Smooth muscle cell (in vitro differentiated cells): ENCODE results near the gene UBE2B. TPM values are rescaled to one million over a fixed set of nuclear protein-coding genes. Genes with fewer than 3 reads are reported as not detected.
A peak's percentile ranks its signal among the peaks of the same experiment; 100 is the strongest.

ENCODE experiments used
- DNase-seq: peaks from one replicate; lab custom pipeline; 2025; ENCODE audit not compliant: unreplicated experiment; lab: John Stamatoyannopoulos, UW
- H2AFZ ChIP-seq: fragments of 200-600 bp; sonication (generic); 2 replicates; pipeline ENCODE4 v1.6.0; 2016; ENCODE audit warnings: antibody characterized with exemption, low read depth, mild to moderate bottlenecking
- H3F3A ChIP-seq: fragments of 200-600 bp; sonication (generic); 2 replicates; pipeline ENCODE4 v1.6.0; 2017; ENCODE audit warnings: antibody characterized with exemption, low read depth
- H3K27ac ChIP-seq: fragments of 200-600 bp; sonication (generic); 2 replicates; pipeline ENCODE4 v1.5.1; 2016; ENCODE audit warnings: low read depth, mild to moderate bottlenecking
- H3K27me3 ChIP-seq: fragments of 200-600 bp; sonication (generic); 2 replicates; pipeline ENCODE4 v1.6.1; 2016; ENCODE audit warnings: low read depth, mild to moderate bottlenecking
- H3K36me3 ChIP-seq: fragments of 200-600 bp; sonication (generic); 2 replicates; pipeline ENCODE4 v1.5.1; 2016; ENCODE audit warnings: low read depth
- H3K4me1 ChIP-seq: fragments of 200-600 bp; sonication (generic); 2 replicates; pipeline ENCODE4 v1.5.1; 2016; ENCODE audit warnings: low read depth
- H3K4me2 ChIP-seq: fragments of 200-600 bp; sonication (generic); 2 replicates; pipeline ENCODE4 v1.6.0; 2016; ENCODE audit warnings: mild to moderate bottlenecking
- H3K4me3 ChIP-seq: fragments of 200-600 bp; sonication (generic); 2 replicates; pipeline ENCODE4 v1.5.1; 2016; ENCODE audit warnings: mild to moderate bottlenecking
- H3K79me2 ChIP-seq: fragments of 200-600 bp; sonication (generic); 2 replicates; pipeline ENCODE4 v1.6.0; 2016; ENCODE audit warnings: low read depth, mild to moderate bottlenecking
- H3K9ac ChIP-seq: fragments of 200-600 bp; sonication (generic); 2 replicates; pipeline ENCODE4 v1.6.0; 2016; ENCODE audit warnings: low read depth
- H3K9me3 ChIP-seq: fragments of 200-600 bp; sonication (generic); replicated peaks from 2 replicates; pipeline ENCODE4 v1.5.1; 2016; ENCODE audit warnings: low read depth
- H4K20me1 ChIP-seq: fragments of 200-600 bp; sonication (generic); 2 replicates; pipeline ENCODE4 v1.6.0; 2016; ENCODE audit warnings: low read depth
- WGBS: methylation state at CpG from one replicate; pipeline ENCODE4 v1.1.7; 2016; ENCODE audit warnings: low lambda C conversion rate; 5-methylcytosine and 5-hydroxymethylcytosine counted together
- polyA plus RNA-seq: library from polyadenylated mRNA; unstranded; fragments of >200 nt; fragmentation: Nextera tagmentation; extraction: Ambion mirVana; gene quantifications from 2 replicates; pipeline ENCODE4 v1.2.1, GENCODE V29; 2016
- total RNA-seq: library from RNA; depleted of rRNA; stranded (reverse); fragments of >200 nt; gene quantifications from 2 replicates; pipeline ENCODE4 v1.2.3, GENCODE V29; 2014
- TF ChIP-seq, protein P1 (sequence below): fragments of 200-600 bp; sonication (generic); IDR thresholded peaks from 2 replicates; pipeline ENCODE4 v1.5.1; 2017; ENCODE audit warnings: borderline replicate concordance, mild to moderate bottlenecking, antibody characterized with exemption; ENCODE audit not compliant: insufficient read depth, poor library complexity, severe bottlenecking

The UBE2B gene
- total and polyA plus RNA-seq, 2 experiments from 2014 or later, result 60.6 to 86.8 TPM

DNA sequence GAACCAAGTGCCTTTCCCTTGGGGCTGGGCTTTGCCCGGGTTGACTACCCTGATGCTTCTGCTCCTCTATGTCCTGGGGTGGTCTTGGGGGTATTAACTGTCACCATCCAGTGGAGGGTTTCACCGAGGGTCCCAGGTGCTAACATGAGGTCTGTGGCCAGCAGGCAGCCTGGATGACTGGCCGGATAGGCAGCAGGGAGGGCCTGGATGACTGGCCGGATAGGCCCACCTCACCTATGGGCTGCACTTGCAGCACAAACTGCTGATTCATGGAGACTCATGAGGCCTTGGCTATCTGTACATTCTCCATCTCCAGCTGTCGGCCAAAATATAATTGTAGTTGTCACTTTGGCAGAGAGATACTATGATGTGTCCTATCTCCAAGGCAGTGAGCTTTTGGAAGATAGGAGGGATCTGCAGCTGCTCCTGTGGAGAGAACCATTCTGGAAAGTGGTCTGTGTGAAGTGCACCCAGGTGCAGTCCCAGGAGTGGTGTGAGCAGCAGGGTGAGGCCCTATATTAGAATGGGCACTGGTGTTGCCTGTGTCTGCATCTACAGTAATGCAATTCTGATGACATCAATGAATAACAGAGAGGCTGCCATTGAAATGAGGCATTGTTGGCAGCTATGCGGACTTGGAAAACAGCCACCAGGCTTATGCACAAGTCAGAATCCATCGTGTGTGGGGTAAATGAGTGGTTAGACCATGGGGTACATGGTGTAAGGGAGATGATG is 66.6 kb downstream of the UBE2B start:
- no peaks in the 10 kb centered on the region for H4K20me1 ChIP-seq
- peaks cover 9% of the 10 kb centered on the region for H3F3A ChIP-seq
- H3K9ac ChIP-seq, result peak overlapping the region; percentile 87
- no peaks in the 10 kb centered on the region for H3K36me3 ChIP-seq
- H3K4me2 ChIP-seq, result no peak overlapping the region
- TF ChIP-seq, protein P1, sequence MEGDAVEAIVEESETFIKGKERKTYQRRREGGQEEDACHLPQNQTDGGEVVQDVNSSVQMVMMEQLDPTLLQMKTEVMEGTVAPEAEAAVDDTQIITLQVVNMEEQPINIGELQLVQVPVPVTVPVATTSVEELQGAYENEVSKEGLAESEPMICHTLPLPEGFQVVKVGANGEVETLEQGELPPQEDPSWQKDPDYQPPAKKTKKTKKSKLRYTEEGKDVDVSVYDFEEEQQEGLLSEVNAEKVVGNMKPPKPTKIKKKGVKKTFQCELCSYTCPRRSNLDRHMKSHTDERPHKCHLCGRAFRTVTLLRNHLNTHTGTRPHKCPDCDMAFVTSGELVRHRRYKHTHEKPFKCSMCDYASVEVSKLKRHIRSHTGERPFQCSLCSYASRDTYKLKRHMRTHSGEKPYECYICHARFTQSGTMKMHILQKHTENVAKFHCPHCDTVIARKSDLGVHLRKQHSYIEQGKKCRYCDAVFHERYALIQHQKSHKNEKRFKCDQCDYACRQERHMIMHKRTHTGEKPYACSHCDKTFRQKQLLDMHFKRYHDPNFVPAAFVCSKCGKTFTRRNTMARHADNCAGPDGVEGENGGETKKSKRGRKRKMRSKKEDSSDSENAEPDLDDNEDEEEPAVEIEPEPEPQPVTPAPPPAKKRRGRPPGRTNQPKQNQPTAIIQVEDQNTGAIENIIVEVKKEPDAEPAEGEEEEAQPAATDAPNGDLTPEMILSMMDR, result no peak
- WGBS, result 83% methylated on average over 7 of the region's 7 CpGs
- H3K4me1 ChIP-seq, result peaks cover 6% of the 10 kb centered on the region
- no peak overlapping the region for H3K4me3 ChIP-seq
- H3K79me2 ChIP-seq, result no peaks in the 10 kb centered on the region
- DNase-seq, result no peak
- H3K27me3 ChIP-seq, result no peaks in the 10 kb centered on the region
- peak overlapping the region; percentile 97 for H3K27ac ChIP-seq
- H3K9me3 ChIP-seq, result no peaks in the 10 kb centered on the region
- H2AFZ ChIP-seq, result no peak overlapping the region

DNA sequence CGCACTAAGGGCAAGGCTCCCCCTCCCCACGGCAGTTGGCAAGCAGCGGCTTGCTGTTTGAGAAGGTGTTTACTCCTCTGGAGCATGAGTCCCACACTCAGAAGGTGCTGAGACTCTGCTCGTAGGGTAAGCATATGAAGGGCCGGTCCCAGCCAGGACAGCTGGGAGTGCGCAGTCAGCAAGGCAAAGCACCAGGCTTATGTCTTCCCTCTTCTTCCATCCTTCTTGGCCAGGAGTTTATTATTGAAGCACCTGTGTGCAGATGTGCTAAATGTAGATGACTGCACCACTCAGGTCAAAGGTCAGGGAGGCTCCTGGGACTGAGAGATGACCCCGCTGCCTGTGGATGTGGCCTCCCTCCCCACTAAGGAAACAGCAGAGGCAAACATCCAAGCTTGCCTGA is 67.4 kb downstream of the UBE2B start:
- Histone ChIP-seq H3K4me2 (no peak overlapping the region), H3K36me3 (no peaks in the 10 kb centered on the region), H3K9ac (no peak overlapping the region), H3K27ac (peak overlapping the region; percentile 27), H3K79me2 (no peaks in the 10 kb centered on the region), H3K27me3 (no peaks in the 10 kb centered on the region), H4K20me1 (no peaks in the 10 kb centered on the region), H3K4me1 (peaks cover 6% of the 10 kb centered on the region), H3F3A (peaks cover 9% of the 10 kb centered on the region), H3K9me3 (no peaks in the 10 kb centered on the region), H2AFZ (no peak overlapping the region), H3K4me3 (no peak overlapping the region)
- DNase-seq, result no peak
- 99% methylated on average over 7 of the region's 7 CpGs for WGBS
- TF ChIP-seq, protein P1, result no peak

DNA sequence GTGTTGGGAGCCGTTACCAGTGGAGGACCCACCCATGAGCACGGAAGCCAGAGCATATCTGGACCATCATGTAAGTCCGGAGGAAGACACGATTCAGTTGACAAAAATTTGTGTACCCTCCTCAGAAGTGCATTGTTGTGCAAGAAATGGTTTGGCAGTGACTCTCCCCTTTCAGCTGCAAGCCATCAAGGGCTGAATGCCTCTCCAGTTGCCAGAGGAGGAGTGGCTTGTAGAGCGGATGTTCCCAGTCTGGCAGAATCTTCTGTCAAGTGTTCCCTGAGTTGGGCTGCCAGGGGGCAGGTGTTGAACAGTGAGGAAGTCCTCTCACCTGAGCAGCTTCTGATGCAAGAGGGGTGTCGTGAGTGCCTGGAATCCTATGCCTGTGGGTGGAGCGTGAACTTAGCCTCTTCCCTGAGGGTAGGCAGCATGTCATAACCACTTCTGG is 67.9 kb downstream of the UBE2B start:
- Histone ChIP-seq H3K79me2 (no peaks in the 10 kb centered on the region), H4K20me1 (no peaks in the 10 kb centered on the region), H3K27me3 (no peaks in the 10 kb centered on the region), H3K27ac (peak overlapping the region; percentile 27), H3K4me3 (no peak overlapping the region), H3K36me3 (no peaks in the 10 kb centered on the region), H3K4me1 (peaks cover 6% of the 10 kb centered on the region), H3F3A (peaks cover 9% of the 10 kb centered on the region), H3K9me3 (no peaks in the 10 kb centered on the region), H2AFZ (no peak overlapping the region), H3K4me2 (peak overlapping the region; percentile 17), H3K9ac (no peak overlapping the region)
- WGBS, result 49% methylated on average over 7 of the region's 7 CpGs
- no peak for DNase-seq
- TF ChIP-seq, protein P1, result no peak
